Body of pancreas (tissue), 4 donors: ENCODE data around the gene DPY19L3.

Experiments used
- CTCF ChIP-seq, 7 experiments: fragments of 450-650 bp in 4 of 7; fragments of 200-600 bp in 3 of 7; sonication (generic) in 3 of 7; IDR thresholded peaks; one replicate each; pipeline ENCODE4 v1.5.1; 2016 to 2019; ENCODE audit warnings: antibody characterized with exemption in 7 of 7
- POLR2A ChIP-seq, 3 donors: fragments of 450-650 bp; IDR thresholded peaks; one replicate each; pipeline ENCODE4 v1.6.1; 2016; ENCODE audit warnings: antibody characterized with exemption in 3 of 3, mild to moderate bottlenecking in 2 of 3

GRCh38 chr19:32405431-32406160 is at the start of gene DPY19L3:
- TF ChIP-seq CTCF (IDR thresholded peaks at IDR 0.05) (no peak), POLR2A (IDR thresholded peaks at IDR 0.05) (peak; percentile 89 to 96 (median 96))
